Measurements from ENCODE around the gene POLD4. TPM values are rescaled to one million over a fixed set of nuclear protein-coding genes. Genes with fewer than 3 reads are reported as not detected.
"Not testable (repeated sequence)": the region's sequence is repeated elsewhere in the genome, so short reads cannot be mapped to it uniquely, and the experiment has no call there.

The POLD4 gene
- total RNA-seq, 1 donor from 2014 or later, result 3.7 TPM

DNA sequence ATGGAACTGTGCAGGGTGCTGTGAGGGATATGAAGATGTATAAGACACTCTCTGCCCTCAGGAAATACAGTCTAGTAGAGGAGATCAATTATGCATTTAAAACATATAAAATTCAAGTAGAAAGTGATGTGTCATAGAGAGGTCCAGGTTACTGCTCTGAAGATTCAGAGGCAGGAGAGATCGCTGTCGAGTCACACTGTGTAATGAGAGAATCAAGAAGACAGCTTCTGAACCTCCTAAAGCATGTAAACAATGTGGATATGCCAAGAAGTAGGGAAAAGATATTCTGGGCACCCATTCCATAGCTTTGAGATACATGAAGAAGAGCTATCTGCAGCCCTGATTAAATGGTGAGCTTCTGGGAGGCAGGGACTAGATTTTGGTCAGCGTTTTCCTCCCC is 33.3 kb downstream of the POLD4 start:
- FAIRE-seq (no peak), DNase-seq (ENCODE audit: low spot score in 2 of 2) (no peak)

DNA sequence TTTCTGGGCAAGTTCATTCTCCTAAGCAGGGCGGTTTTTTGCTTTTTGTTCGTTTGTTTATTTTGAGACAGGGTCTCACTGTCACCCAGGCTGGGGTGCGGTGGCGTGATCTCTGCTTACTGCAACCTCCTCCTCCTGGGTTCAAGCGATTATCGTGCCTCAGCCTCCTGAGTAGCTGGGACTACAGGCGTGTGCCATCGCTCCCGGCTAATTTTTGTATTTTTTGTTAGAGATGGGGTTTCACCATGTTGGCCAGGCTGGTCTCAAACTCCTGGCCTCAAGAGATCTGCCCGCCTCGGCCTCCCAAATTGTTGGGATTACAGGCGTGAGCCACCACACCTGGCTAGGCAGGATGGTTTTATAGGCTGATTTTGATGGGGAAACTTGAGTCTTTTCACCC is 34.5 kb downstream of the POLD4 start:
- DNase-seq (ENCODE audit: low spot score in 2 of 2), result not testable (repeated sequence)

DNA sequence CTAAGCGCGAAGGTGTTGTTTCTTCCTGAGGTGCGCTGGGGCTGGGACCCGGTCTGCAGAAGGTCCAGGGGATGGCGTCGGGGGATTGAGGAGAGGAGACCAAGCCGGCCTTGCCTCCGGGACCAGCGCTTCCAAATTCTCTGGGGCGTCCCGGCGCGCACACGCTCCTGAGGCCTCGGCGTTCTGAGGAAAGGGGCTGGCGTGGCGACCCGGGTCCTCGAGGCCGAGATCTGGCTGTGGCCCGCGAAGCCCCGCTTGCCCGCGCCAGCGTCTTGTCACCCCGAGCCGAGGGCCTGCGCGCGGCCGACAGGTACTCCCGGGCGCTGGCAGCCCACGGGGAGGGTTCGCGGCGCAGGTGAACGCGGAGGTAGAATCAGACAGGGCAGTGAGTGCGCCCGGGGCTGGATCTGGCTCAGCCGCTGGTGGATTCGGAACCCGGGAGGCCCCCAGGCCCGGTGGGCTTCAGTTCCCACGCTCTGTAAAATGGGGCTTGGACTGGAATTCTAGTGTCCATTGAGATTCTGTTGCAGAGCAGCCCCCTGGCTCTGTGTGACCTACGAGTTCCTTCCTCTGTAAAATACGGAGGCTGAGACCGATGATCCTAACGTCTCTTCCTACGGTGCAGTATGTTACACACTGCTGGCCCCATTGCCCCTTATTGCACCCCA is 35.3 kb downstream of the POLD4 start:
- FAIRE-seq (no peak), DNase-seq (ENCODE audit: low spot score in 2 of 2) (no peak)

More for the DNA sequence above, 34.5 kb downstream of the POLD4 start:
- not testable (repeated sequence) for FAIRE-seq

DNA sequence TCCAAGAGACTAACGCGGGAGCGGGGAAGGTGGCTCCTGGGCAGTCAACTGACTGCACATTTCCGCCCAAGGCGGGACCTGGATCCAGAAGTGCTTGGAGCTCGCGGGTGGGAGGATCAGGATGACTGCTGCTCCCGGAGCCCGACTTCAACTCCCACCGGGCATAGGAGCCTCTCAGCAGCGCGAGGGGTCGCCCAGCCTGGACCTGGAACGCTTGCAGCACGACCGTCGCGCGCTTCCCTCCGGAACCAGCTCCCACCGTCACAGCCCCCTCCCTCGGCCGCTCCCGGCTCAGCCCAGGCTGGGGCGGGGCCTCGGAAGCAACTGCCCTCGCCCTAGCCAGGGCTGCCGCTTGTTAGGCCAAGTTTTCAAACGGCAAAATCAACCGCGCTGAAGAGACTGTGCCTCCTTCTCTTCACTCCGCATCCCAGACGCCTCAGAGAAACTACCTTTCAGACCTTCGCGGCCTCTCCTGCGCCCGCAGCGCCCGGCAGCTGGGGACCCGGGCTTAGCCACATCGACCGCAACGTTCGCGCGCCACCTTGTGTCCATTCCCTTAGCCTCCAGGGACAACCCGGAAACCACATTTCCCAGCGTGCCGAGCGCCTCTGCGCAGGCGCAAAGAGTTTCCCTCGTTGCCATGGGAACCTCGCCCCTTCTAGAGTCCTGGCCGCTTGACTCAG is 36.0 kb downstream of the POLD4 start:
- FAIRE-seq, result no peak
- DNase-seq (ENCODE audit: low spot score in 2 of 2), result peak; percentile 98 to 99

DNA sequence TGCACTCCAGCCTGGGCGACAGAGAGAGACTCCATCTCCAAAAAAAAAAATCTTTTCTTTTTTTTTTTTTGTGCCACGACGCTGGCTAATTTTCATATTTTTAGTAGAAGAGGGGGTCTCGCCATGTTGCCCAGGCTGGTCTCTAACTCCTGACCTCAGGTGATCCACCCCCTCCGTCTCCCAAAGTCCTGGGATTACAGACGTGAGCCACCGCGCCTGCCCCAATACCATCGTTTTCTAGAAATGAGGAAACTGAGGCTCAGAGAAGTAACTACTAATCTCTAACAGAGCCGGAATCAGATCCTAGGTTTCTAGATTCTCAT is 36.5 kb downstream of the POLD4 start:
- DNase-seq (ENCODE audit: low spot score in 2 of 2) (no peak), FAIRE-seq (no peak)

- DNase-seq (ENCODE audit: low spot score in 2 of 2) (no peak), FAIRE-seq (no peak)
Observed at GRCh38 chr11:67315325-67315909, 37.9 kb downstream of the POLD4 start.

DNA sequence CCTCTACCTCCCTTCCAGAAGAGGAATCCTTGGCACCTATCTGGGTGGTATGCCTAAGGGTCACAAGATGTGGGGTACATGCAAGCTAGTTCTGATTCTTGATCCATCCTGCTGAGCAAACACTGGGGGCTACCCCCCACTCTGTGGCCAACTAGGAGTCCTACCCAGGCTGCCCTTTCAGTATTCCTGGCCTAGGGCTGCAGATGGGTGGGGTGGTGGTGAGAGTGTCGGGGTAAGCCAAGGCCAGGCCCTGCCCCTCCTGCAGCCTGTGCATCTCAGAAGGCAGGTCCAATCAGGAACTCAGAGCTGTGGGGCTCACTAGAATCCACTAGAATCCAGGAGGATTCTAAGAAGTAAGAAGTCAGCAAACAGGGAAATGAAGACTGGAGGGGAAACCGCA is 39.1 kb downstream of the POLD4 start:
- FAIRE-seq (no peak), DNase-seq (ENCODE audit: low spot score in 2 of 2) (no peak)

DNA sequence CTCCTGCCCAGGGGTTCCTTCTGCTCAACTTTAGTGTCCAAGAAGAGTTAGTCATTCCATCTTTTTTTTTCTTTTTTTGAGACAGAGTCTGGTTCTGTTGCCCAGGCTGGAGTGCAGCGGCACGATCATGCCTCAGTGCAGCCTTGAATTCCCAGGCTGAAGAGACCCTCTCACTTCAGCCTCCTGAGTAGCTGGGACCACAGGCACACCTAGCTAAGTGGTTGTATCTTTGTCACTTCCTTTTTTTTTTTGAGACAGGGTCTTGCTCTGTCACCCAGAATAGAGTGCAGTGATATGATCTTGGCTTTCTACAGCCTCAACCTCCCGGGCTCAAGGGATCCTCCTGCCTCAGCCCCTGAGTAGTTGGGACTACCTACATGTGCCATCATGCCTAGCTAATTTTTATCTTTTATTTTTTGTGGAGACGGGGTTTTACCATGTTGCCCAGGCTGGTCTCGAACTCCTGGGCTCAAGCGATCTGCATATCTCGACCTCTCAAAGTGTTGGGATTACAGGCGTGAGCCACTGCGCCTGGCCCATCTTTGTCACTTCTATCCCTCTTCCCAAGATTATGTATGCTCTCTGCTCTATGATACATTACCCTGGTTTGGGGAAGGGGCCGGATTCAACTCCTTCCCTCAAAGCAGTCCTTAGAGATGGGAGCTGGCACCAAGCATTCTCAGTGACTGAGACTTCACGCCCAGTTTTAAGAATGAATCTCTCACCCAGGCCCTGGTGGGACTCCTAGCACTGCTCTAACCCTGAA is 40.0 kb downstream of the POLD4 start:
- DNase-seq (ENCODE audit: low spot score in 2 of 2) (no peak), FAIRE-seq (no peak)

GRCh38 chr11:67312187-67313021 is 40.9 kb downstream of the POLD4 start:
- no peak for DNase-seq (ENCODE audit: low spot score in 2 of 2)
- FAIRE-seq, result no peak

- DNase-seq (ENCODE audit: low spot score in 2 of 2) (no peak), FAIRE-seq (no peak)
Observed at GRCh38 chr11:67311556-67312082, 41.7 kb downstream of the POLD4 start.

- FAIRE-seq, result no peak
Observed at GRCh38 chr11:67311051-67311555, 42.2 kb downstream of the POLD4 start.

GRCh38 chr11:67310246-67311050 is 42.9 kb downstream of the POLD4 start:
- no peak for FAIRE-seq
- DNase-seq (ENCODE audit: low spot score in 2 of 2), result no peak

More at GRCh38 chr11:67311051-67311555, 42.2 kb downstream of the POLD4 start:
- no peak for DNase-seq (ENCODE audit: low spot score in 2 of 2)

GRCh38 chr11:67309661-67310061 is 43.7 kb downstream of the POLD4 start:
- no peak for DNase-seq (ENCODE audit: low spot score in 2 of 2)
- FAIRE-seq, result no peak

- no peak for DNase-seq (ENCODE audit: low spot score in 2 of 2)
- FAIRE-seq, result no peak
Observed at GRCh38 chr11:67309166-67309565, 44.2 kb downstream of the POLD4 start.

- FAIRE-seq (no peak), DNase-seq (ENCODE audit: low spot score in 2 of 2) (no peak)
Observed at GRCh38 chr11:67308031-67308866, 45.1 kb downstream of the POLD4 start.

- DNase-seq (ENCODE audit: low spot score in 2 of 2) (no peak), FAIRE-seq (no peak)
Observed at GRCh38 chr11:67307545-67308001, 45.8 kb downstream of the POLD4 start.

- DNase-seq (ENCODE audit: low spot score in 2 of 2), result no peak
- no peak for FAIRE-seq
Observed at GRCh38 chr11:67306769-67307544, 46.4 kb downstream of the POLD4 start.
